Mucosa of stomach (tissue), 1 donor: Measurements from ENCODE around the gene ABHD12.

Experiments
- H3K27me3 ChIP-seq: one replicate; pipeline ENCODE4 v1.7.0; 2013; ENCODE audit warnings: mild to moderate bottlenecking, low read length; ENCODE audit not compliant: control insufficient read depth, insufficient read depth
- H3K36me3 ChIP-seq: one replicate; pipeline ENCODE4 v1.7.0; 2013; ENCODE audit warnings: low read length; ENCODE audit not compliant: control insufficient read depth, insufficient read depth
- H3K4me1 ChIP-seq: one replicate; pipeline ENCODE4 v1.7.0; 2013; ENCODE audit warnings: mild to moderate bottlenecking, low read length; ENCODE audit not compliant: control insufficient read depth, insufficient read depth
- H3K4me3 ChIP-seq: one replicate; pipeline ENCODE4 v1.7.0; 2013; ENCODE audit warnings: low read length
- H3K9ac ChIP-seq: one replicate; pipeline ENCODE4 v1.7.0; 2013; ENCODE audit warnings: mild to moderate bottlenecking, low read length, moderate library complexity
- H3K9me3 ChIP-seq: one replicate; pipeline ENCODE4 v1.7.0; 2013; ENCODE audit warnings: mild to moderate bottlenecking, low read length, moderate library complexity; ENCODE audit not compliant: control insufficient read depth
- donor health status: Pancreatic carcinoma.

Gene ABHD12

GRCh38 chr20:25323496-25324246 is 67.0 kb downstream of the ABHD12 start:
- Histone ChIP-seq H3K4me1 (peaks cover 14% of the 10 kb centered on the region), H3K9ac (no peak overlapping the region), H3K27me3 (no peaks in the 10 kb centered on the region), H3K9me3 (no peaks in the 10 kb centered on the region), H3K4me3 (no peak overlapping the region), H3K36me3 (no peaks in the 10 kb centered on the region)

GRCh38 chr20:25321991-25322390 is 68.6 kb downstream of the ABHD12 start:
- no peaks in the 10 kb centered on the region for H3K36me3 ChIP-seq
- no peak overlapping the region for H3K9ac ChIP-seq
- H3K9me3 ChIP-seq, result no peaks in the 10 kb centered on the region
- peaks cover 21% of the 10 kb centered on the region for H3K4me1 ChIP-seq
- no peaks in the 10 kb centered on the region for H3K27me3 ChIP-seq
- no peak overlapping the region for H3K4me3 ChIP-seq

GRCh38 chr20:25321262-25321831 is 69.3 kb downstream of the ABHD12 start:
- H3K36me3 ChIP-seq, result no peaks in the 10 kb centered on the region
- no peaks in the 10 kb centered on the region for H3K9me3 ChIP-seq
- H3K9ac ChIP-seq, result no peak overlapping the region
- H3K4me3 ChIP-seq, result no peak overlapping the region
- no peaks in the 10 kb centered on the region for H3K27me3 ChIP-seq
- peaks cover 22% of the 10 kb centered on the region for H3K4me1 ChIP-seq

- no peak overlapping the region for H3K9ac ChIP-seq
- H3K4me1 ChIP-seq, result peaks cover 27% of the 10 kb centered on the region
- no peak overlapping the region for H3K4me3 ChIP-seq
- H3K9me3 ChIP-seq, result no peaks in the 10 kb centered on the region
- no peaks in the 10 kb centered on the region for H3K27me3 ChIP-seq
- H3K36me3 ChIP-seq, result no peaks in the 10 kb centered on the region
These were observed 70.4 kb downstream of the ABHD12 start for GRCh38 chr20:25320035-25320800.

GRCh38 chr20:25319241-25320034 is 71.2 kb downstream of the ABHD12 start:
- H3K36me3 ChIP-seq, result no peaks in the 10 kb centered on the region
- H3K4me1 ChIP-seq, result peaks cover 27% of the 10 kb centered on the region
- H3K9me3 ChIP-seq, result no peaks in the 10 kb centered on the region
- no peak overlapping the region for H3K4me3 ChIP-seq
- no peaks in the 10 kb centered on the region for H3K27me3 ChIP-seq
- no peak overlapping the region for H3K9ac ChIP-seq

GRCh38 chr20:25318471-25319240 is 72.0 kb downstream of the ABHD12 start:
- Histone ChIP-seq H3K9ac (no peak overlapping the region), H3K36me3 (no peaks in the 10 kb centered on the region), H3K4me3 (no peak overlapping the region), H3K27me3 (no peaks in the 10 kb centered on the region), H3K4me1 (peaks cover 27% of the 10 kb centered on the region), H3K9me3 (no peaks in the 10 kb centered on the region)

- Histone ChIP-seq H3K9ac (no peak overlapping the region), H3K4me1 (peaks cover 27% of the 10 kb centered on the region), H3K27me3 (no peaks in the 10 kb centered on the region), H3K36me3 (no peaks in the 10 kb centered on the region), H3K9me3 (no peaks in the 10 kb centered on the region), H3K4me3 (no peak overlapping the region)
These were observed 73.1 kb downstream of the ABHD12 start for GRCh38 chr20:25317351-25318075.

- no peaks in the 10 kb centered on the region for H3K36me3 ChIP-seq
- H3K9ac ChIP-seq, result no peak overlapping the region
- H3K27me3 ChIP-seq, result no peaks in the 10 kb centered on the region
- H3K4me3 ChIP-seq, result no peak overlapping the region
- peaks cover 28% of the 10 kb centered on the region for H3K4me1 ChIP-seq
- no peaks in the 10 kb centered on the region for H3K9me3 ChIP-seq
These were observed 74.0 kb downstream of the ABHD12 start for GRCh38 chr20:25316506-25317190.

- Histone ChIP-seq H3K9ac (no peak overlapping the region), H3K9me3 (no peaks in the 10 kb centered on the region), H3K4me1 (peaks cover 36% of the 10 kb centered on the region), H3K4me3 (no peak overlapping the region), H3K36me3 (no peaks in the 10 kb centered on the region), H3K27me3 (no peaks in the 10 kb centered on the region)
These were observed 75.0 kb downstream of the ABHD12 start for GRCh38 chr20:25315418-25316210.
